ENCODE measurements around the gene GLMN.
A peak's percentile ranks its signal among the peaks of the same experiment; 100 is the strongest.

GLMN gene, protein sequence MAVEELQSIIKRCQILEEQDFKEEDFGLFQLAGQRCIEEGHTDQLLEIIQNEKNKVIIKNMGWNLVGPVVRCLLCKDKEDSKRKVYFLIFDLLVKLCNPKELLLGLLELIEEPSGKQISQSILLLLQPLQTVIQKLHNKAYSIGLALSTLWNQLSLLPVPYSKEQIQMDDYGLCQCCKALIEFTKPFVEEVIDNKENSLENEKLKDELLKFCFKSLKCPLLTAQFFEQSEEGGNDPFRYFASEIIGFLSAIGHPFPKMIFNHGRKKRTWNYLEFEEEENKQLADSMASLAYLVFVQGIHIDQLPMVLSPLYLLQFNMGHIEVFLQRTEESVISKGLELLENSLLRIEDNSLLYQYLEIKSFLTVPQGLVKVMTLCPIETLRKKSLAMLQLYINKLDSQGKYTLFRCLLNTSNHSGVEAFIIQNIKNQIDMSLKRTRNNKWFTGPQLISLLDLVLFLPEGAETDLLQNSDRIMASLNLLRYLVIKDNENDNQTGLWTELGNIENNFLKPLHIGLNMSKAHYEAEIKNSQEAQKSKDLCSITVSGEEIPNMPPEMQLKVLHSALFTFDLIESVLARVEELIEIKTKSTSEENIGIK

DNA sequence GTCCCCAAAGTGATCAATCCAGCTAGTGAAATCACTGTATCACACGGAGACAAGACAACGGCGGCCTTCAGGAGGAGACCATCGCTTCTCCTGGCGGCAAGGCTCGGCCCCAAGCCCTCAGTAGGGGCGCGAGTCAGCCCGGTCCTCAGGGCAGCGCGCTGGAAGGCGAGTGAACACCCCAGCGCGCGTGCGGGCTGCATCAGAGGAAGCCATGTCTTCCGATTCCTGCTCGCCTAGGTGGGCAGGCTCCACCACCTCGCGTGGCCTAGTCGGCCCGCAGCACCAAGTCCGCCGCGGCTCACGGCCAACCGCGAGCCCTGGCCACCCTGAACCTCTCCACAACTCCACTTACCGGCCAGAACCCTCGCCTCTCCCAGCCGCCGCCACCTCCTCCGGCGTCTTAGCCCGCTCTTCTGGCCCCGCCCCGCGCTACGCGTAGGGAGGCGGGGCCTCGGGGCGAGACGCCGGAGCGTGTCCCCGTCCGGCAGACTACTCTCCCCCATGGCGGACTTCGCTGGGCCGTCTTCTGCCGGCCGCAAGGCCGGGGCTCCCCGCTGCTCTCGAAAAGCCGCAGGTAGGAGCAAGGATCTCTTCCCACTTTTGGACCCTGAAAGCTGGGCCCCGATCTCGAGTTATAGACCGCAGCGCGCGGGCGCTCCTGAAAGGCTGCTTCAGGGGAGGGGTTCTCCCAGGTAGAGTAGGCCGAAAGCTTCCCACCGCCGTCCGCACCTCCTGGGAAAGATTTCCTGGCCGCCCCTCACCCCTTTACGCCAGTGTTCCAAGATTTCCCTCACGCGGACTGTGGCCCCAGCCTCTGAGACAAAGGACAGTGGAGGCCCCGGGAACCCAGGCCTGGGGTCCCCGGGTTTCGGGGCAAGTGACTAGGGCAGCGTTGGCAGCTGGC, at the start of gene GLMN, which contains the start of gene RPAP2:
TSS of gene GLMN (minus strand) at position 415 of the 904 bp plus-strand sequence. CDS start 988 bp downstream, outside the sequence.
TSS of gene RPAP2 (plus strand) at position 487 of the 904 bp plus-strand sequence. CDS start at position 502, 15 bp downstream.
- peak; percentile 84 for DNase-seq

DNA sequence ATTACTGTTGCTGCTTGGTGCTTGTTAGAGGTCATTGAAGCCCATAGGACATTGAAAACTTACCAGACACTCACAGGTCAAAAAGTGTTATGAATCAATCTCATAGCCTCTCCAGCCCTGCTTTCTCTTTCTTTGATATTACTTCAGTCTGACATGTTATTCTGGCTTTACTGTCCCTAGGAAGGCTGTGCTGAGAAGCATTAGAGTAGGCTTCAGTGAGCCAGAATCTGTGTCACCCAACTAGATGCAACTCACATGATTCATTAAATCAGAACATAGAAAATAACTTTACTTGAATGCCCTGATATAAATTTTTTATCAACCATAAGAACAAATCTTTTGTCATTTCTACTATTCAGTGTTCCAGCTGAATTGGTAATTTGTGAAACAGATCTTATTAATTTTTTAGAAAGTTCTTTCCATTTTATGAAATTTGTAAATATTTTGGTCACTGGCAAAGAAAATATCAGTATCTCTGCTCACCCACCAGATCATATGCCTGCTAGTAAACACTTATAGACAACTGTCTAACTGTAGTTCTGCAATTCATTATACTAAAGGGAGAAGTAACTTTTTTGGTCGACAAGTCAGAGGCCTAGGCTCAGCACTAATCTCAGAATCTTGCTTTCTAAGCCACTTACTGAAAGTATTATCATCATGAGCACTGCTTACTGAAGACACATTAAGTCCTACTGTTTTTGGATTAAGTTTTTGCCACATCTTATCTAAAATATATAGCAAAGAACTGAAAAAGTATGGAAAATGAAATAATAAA, 48.3 kb upstream of the GLMN start:
- DNase-seq = peak; percentile 10

DNA sequence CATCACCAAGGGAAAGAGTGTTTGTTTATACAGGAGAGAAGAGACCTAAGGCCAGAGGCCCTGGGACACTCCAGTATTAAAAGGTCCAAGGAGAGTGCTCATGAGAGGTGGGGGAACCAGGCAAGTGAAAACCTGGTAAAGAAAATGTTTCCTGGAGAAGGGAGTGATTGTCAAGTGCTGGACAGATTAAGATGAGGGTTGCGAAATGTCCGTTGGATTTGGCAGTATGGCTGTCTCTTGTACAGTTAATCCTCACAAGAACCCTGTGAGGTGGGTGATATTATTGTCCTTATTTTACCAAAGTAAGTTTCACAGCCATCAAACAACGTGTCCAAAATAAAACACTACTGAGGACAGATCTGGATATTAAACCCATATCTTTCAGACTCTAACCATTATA, 44.3 kb upstream of the GLMN start:
- DNase-seq = no peak

DNA sequence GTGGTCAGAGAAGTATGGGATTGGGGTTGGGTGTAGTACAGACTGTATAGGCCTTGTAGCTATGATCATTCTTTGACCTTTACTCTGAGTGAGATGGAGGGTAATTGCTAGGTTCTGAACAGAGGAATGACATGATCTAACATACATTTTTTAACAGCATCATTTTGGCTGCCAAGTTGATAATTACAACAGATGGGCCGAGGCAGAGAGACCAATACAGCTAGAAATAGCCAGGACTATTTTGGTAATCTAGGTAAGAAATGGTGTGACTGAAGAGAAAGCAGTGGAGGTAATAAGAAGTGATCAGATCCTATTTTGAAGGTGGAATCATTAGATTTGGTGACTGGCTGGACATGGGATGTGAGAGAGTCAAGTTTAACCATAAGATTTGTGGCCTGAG, 43.6 kb upstream of the GLMN start:
- DNase-seq = no peak

DNA sequence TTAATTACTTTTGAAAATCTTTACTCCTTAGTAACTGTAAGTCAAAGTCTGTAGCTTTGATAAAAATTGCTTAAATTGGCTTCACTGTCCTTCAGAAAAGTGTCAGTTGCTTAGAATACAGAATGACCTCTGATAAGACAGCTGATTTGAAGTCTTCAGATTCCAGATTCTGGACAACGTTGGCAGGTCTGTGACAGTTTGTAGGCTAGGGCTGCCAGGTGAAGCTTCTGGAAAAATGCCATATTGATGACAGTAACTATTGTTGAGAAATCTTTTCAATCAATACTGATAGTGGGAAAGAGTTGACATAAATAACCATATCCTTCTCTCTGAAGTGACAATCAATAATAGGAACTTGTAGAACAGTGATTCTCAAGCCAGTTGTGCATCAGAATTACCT, 41.4 kb upstream of the GLMN start:
- no peak for DNase-seq

DNA sequence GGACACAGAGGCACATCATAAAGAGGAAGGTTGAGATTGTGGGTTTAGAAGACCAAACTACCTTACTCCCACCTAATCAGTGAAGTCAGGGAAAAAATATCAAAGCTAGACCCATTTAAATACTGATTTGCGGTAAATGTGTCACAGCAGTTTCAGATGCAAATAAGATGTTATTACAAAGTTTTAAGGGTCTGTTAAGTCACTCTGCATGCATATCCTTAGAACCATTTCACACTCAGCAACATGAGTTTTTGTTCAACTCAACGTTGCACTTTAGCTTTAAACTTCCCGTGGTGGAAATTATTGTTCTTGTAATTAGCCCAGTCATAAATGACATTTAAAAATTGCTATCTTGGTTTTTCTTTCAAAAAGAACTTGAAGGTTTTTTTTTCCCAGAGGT, 34.9 kb upstream of the GLMN start:
- DNase-seq = no peak

DNA sequence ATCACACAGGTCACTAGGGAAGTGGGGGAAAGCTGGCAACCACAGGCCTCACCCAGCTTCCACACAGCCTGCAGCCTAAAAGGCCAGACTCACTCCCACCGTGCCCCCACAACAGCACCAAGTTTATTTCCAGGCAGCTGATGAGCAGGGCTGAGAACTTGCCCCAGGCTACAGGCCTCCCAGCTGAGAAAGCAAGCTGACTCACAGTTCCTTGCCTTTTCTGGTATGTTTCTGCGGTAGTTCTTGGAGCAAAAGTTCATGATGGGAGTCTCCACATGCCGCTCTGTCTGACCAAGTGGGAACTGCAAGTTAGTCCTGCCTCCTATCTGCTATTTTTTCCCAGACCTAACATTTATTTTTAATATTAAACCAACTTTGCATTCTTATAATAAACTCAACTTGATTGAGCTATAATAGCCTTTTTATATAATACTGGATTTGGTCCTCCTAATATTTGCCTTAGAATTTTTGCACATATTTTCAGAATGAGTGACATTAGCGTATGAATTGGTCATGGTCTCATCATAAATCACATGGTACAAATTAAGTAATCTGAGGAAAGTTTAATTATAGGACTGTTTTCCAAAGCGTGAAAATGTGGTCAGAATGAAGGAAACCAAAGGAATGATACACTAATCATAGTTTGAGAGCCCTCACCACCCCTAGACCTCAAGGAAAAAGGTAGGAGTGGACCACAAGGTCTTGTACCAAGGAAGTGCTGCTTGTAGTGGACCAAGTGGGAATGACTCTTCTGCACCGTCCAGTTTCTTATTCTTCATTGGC, 30.8 kb upstream of the GLMN start:
- no peak for DNase-seq

DNA sequence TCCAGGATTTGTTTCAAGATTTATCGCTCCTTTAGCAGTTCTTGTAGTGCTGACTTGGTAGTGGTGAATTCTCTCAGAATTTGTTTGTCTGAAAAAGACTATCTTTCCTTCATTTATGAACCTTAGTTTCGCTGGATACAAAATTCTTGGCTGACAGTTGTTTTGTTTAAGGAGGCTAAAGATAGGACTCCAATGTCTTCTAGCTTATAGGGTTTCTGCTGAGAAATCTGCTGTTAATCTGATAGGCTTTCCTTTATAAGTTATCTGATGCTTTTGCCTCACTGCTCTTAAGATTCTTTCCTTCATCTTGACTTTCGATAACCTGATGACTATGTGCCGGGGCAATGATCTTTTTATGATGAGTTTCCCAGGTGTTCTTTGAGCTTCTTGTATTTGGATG, 29.0 kb upstream of the GLMN start:
- DNase-seq = no peak

DNA sequence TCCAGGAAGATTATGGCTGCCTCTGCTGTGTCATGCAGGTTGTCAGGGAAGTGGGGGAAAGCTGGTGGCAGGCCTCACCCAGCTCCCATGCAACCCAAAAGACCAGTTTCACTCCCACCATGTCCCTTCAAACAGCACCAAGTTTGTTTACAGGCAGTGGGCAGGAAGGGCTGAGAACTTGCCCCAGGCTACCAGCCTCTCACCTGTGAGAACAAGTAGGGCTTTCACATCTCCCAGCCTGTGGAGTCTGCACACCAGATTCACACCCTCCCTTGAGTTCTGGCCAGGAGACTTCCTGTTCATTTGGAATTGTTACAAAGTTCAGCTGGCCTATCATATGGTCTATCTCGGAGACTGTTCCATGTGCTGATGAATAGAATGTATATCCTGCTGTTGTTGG, 27.9 kb upstream of the GLMN start:
- no peak for DNase-seq

DNA sequence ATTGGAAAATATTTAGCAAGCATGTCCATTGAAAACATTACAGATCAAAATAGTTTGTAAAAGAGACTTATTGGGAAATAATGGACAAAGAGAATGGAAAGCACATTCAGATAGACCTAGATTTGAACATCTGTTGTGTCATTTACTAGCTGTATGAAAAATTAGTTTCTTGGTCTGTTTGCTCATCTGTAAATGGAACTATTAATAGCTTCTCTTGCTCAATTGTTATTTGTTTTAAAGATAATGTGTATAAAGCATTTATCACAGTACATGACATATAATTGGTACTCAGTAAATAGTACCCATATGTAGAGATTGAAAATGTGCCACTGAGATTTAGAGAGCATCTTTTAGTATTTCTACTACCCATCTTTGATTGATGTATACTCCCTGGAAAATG, 26.0 kb upstream of the GLMN start:
- no peak for DNase-seq

DNA sequence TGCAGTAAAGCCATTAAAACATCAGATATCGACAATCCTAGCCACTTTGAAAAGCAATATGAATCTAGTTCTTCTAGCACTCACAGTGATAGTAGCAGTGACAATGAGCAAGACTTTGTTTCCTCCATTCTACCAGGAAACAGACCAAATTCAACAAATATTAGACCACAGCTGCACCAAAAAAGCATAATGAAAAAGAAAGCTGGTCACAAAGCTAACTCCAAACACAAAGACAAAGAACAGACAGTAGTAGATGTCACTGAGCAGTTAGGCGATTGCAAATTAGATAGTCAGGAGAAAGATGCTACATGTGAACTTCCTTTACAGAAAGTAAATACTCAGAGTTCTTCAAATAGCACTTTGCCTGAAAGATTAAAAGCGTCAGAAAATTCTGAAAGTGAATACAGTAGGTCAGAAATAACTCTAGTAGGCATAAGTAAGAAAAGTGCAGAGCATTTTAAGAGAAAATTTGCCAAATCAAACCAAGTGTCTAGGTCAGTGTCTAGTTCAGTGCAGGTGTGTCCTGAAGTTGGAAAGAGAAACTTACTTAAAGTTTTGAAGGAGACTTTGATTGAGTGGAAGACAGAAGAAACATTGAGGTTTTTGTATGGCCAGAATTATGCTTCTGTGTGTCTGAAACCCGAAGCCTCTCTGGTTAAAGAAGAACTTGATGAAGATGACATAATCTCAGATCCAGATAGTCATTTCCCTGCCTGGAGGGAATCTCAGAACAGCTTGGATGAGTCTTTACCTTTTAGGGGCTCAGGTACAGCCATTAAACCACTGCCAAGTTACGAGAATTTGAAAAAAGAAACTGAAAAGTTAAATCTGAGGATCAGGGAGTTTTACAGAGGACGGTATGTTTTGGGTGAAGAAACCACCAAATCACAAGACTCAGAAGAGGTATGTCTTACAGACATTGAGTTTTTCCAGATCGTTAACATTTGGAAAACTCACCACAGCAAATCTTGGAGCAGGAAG, 25.0 kb upstream of the GLMN start:
- no peak for DNase-seq

DNA sequence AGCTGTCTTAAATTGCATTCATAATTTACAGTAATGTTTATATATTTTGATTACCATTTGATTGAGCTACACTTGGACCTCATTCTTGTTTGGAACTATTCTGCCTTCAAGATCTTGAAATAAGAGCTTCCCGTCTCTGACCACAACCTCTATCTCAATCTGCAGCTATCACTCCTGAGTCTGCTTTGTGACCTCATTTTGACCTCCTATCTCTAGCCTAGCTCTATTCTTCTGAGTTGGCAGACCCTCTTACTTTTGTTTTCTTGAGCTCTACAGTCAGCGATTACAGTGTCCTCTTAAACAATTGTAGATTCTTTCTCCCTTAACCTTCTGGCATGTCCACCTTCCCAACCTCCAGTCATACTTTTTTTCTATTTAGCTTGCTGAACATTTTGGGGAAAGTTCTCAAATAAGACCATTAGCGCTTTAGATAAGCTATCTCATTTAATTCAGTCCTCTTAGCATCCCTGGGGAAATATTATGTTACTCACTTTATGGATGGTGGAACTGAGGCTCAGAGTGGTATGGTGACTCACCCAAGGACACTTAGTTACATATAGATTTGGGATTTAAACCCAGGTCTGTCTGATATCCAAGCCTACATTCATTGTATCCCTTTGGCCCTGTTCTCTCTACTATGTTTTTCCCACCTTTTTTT, 19.2 kb upstream of the GLMN start:
- DNase-seq = no peak

DNA sequence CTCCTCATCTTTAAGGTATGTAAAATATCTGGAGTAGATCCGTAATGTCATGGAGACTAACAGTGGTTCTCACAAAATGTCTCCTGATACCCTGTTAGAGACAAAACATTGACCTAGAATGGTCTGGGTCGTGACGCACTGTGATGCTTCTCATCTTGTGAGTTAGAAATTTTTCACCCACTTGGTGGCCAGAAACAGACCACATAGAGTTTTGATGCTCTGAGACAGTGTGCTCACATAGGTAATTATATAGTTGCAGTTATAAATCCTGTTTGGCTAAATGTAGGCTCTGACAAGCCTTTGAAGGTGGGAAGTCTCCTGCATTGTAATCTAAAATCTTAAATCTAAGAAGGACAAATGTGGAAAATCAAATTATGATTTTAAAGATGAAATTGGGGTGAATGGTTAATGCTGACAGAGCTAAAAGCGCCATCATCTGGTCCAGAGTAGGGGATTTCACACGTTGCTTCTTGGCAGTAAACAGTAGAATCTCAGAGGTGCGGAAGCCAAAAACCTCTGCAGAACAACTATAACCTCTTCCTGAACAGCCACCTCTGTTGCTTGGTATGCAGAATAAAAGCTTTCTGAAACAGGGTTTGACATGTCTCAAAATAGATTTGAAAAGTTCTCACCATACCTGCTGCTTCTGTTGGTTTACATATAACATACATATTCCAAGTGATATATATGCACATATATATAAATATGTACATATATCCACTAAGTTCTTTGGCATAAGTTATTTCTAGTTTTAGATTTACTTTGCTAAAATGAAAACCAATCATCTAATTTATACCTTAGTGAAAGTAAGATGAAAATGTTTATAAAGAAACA, 17.2 kb upstream of the GLMN start:
- DNase-seq = no peak

DNA sequence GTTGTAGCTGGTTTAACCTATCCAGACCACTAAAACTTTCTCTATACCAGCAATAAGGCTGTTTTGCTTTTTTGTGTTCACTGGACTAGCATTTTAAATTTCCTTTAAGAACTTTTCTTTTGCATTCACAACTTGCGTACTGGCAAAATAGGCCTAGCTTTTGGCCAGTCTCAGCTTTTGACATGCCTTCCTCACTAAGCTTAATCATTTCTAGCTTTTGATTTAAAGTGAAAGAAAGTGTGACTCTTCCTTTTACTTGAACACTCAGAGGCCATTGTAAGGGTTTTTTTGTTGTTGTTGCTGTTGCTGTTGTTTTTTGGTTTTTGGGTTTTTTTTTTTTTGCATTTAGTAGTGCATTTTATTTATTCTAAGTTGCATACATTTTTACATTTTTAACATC, 15.2 kb upstream of the GLMN start:
- no peak for DNase-seq

DNA sequence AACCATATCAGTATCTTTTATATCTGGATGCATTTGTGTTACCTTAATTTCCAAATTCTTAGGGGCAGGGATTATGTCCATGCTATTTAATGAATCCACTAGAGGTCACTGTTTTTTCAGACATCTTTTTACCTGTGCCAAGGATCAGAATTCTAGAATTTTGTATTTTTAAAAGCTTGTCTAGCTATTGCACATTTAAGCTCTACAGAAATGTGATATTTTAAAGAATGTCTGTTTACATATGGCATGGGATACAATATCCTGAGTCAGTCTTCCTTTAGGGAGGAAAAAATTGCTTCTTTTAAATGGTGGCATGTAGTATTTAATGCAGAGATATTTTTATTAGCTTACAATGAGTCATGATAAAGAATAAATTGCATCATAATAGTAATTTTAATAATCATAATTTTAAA, 11.4 kb upstream of the GLMN start:
- no peak for DNase-seq

DNA sequence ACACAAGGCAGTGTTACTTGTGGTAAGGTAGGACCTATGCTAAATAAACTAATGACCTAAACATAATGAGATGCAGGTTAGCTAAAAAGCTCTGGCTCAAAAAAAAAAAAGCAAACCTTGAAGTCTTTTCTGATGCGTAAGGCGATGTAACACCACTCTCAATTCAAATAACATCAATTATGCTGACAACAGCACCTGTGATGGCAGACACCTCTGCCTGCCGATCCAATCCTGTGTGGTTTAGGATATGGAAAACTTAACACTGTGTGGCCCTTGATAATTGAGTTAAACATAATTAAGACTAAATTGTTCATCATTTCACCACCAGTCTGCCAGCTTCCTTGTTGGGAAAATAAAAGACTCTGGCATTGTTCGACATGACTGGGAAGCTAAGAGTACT, 9.2 kb upstream of the GLMN start:
- no peak for DNase-seq

DNA sequence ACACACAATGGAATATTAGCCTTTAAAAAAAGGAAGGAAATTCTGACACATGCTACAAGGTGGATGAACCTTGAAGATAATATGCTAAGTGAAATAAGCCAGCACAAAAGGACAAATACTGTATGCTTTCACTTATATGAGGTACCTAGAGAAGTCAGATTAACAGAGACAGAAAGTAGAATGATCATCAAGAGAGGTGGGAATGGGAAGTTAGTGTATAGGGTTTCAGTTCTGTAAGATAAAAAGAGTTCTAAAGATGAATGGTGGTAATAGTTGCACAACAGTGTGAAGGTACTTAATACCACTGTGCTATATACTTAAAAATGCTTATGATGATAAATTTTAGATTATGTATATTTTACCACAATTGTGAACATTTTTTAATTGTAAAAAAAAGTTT, 7.2 kb upstream of the GLMN start:
- DNase-seq = no peak

DNA sequence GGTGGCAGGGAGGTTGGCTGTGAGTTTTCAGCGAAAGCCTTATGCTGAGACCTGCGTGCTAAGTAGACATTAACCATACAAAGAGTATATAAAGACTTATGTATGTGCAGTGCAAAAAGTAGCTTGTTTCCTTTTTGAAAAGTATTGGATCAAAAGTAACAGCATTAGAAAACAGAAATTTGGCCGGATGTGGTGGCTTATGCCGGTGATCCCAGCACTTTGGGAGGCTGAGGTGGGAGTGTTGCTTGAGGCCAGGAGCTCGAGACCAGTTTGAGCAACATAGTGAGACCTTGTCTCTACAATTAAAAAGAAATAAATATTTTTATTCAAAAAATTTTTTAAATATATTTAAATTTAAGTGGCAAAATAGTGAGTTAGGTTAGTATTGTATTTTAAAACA, 2.2 kb upstream of the GLMN start:
- no peak for DNase-seq
